Activated T-helper 2 cell treated with anti-CD3 and anti-CD28 coated beads, Interferon-gamma antibody, Interleukin-2, Interleukin-4, amounts not matched to agents 10 μg/mL and 5 μg/mL and 100 μg/mL, durations not matched to agents 14 hours and 24 hours and 36 hours (primary cell): ENCODE results near the gene PAK2. TPM values are rescaled to one million over a fixed set of nuclear protein-coding genes. Genes with fewer than 3 reads are reported as not detected.
"Not testable (repeated sequence)": the region's sequence is repeated elsewhere in the genome, so short reads cannot be mapped to it uniquely, and the experiment has no call there.

Experiments
- DNase-seq: peaks from one replicate; pipeline ENCODE4 v3.0.0; 2021; ENCODE audit warnings: low spot score
- H3K27ac Mint-ChIP-seq: one replicate; pipeline ENCODE4 v1.8.0; 2021; ENCODE audit warnings: mixed read lengths
- H3K27me3 Mint-ChIP-seq: one replicate; pipeline ENCODE4 v1.8.0; 2021; ENCODE audit warnings: low read depth, mixed read lengths
- H3K36me3 Mint-ChIP-seq: one replicate; pipeline ENCODE4 v1.8.0; 2021; ENCODE audit warnings: low read depth, mixed read lengths
- H3K4me1 Mint-ChIP-seq: one replicate; pipeline ENCODE4 v1.8.0; 2021; ENCODE audit warnings: low read depth, mixed read lengths
- H3K4me3 Mint-ChIP-seq: one replicate; pipeline ENCODE4 v1.8.0; 2021; ENCODE audit warnings: low read depth, mild to moderate bottlenecking, moderate library complexity, mixed read lengths
- H3K9me3 Mint-ChIP-seq: one replicate; pipeline ENCODE4 v1.8.0; 2021; ENCODE audit warnings: mixed read lengths
- intact Hi-C: fragments of 100-400 bp; cut with micrococcal nuclease; formaldehyde crosslinking; loops from one replicate; pipeline ENCODE4 v1.15.1; 2023
- total RNA-seq: library from RNA; stranded (reverse); gene quantifications from 2 replicates; pipeline ENCODE4 v1.2.3, GENCODE V29; 2022

The PAK2 gene
- total RNA-seq, 1 donor from 2014 or later = 103 TPM

DNA sequence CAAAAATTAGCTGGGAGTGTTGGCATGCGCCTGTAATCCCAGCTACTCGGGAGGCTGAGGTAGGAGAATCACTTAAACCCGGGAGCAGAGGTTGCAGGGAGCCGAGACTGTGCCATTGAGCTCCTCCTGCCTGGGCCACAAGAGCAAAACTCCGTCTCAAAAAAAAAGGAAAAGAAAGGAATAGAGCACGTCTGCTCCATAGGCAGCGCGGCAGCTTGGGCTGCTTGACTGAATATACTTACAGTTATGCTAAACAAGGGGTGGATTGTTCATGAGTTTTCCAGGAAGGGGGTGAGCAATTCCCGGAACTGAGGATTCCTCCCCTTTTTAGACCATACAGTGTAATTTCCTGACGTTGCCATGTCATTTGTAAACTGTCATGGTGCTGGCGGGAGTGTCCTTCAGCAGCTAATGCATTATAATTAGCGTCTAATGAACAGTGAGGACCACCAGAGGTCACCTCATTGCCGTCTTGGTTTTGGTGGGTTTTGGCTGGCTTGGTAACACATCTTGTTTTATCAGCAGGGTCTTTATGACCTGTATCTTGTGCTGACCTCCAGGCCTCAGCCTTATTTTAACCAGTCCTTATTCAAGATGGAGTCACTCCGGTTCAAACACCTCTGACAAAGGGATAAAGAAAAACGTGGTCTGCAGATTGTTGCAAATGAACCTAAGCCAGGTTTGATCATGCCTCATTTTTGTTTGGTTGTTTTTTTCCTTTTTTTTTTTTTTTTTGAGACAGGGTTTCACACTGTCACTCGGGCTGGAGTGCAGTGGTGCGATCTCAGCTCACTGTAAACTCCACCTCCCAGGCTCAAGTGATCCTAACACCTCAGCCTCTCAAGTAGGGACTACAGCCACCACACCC is 103.1 kb downstream of the PAK2 start:
- H3K27ac Mint-ChIP-seq = no peak overlapping the region
- H3K4me1 Mint-ChIP-seq = peaks cover 2% of the 10 kb centered on the region
- no peak for DNase-seq
- no peak overlapping the region for H3K4me3 Mint-ChIP-seq
- H3K36me3 Mint-ChIP-seq = no peaks in the 10 kb centered on the region
- no peaks in the 10 kb centered on the region for H3K9me3 Mint-ChIP-seq
- intact Hi-C loops = no loop called here
- no peaks in the 10 kb centered on the region for H3K27me3 Mint-ChIP-seq

DNA sequence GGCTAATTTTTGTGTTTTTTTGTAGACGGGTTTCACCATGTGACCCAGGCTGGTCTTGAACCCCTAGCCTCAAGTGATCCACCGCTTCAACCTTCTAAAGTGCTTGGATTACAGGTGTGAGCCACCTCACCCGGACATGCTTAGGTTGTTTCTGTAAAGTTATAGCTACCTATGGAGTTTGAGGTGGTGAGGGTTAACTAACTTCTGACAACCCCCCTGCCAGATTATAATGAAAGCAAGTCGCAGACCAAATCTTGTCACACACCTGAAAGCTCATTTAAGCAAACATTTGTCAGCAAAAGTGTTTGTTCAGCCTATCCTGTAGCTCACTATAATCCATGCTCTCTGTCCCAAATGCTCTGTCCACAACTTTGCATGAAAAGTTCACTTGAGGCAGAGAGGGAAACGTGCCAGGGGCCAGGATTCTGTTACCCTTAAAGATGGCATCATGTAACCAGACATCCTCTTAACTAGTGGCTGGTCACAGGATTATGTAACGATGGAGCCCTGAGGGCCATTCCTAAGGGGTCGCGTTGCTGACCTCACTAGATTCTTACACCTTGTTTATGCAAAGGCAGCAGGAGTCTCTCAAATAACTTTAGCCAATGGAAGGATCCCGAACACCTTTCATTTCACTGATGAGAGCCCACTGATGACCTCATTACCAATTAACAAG is 103.9 kb downstream of the PAK2 start:
- DNase-seq = no peak
- Mint-ChIP-seq H3K27me3 (no peaks in the 10 kb centered on the region), H3K9me3 (no peaks in the 10 kb centered on the region)

DNA sequence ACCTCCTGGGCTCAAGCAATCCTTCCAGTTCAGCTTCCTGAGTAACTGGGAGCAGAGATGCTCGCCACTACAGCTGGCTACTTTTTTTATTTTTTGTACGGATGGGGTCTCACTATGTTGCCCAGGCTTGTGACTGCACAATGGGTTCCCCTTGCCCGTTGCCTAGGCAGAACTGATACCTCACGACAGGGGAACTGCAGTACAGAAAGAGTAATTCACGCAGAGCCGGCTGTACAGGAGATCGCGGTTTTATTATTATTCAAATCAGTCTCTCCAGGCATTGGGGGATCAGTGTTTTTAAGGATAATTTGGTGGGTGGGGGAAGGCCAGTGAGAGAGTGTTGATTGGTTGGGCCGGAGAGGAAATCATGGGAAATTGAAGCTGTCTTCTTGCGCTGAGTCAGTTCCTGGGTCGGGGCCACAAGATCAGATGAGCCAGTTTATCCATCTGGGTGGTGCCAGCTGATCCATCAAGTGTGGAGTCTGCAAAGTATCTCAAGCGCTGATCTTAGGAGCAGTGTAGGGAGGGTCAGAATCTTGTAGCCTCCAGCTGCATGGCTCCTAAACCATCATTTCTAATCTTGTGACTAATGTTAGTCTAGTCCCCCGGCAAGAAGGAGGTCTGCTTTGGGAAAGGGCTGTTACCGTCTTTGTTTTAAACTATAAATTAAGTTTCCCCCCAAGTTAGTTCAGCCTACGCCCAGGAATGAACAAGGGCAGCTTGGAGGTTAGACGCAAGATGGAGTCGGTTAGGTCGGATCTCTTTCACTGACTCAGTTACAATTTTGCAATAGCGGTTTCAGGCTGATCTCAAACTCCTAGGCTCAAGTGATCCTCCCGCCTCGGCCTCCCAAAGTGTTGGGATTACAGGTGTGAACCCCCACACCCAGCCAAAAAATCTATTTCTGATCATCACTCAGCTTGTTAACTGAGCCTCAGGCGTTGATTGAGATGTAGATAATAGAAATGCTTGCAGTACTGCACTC is 104.9 kb downstream of the PAK2 start:
- DNase-seq, H3K36me3 Mint-ChIP-seq, H3K27me3 Mint-ChIP-seq, H3K9me3 Mint-ChIP-seq, intact Hi-C loops, H3K4me1 Mint-ChIP-seq, H3K27ac Mint-ChIP-seq, H3K4me3 Mint-ChIP-seq: not testable (repeated sequence)

More for the DNA sequence above, 103.9 kb downstream of the PAK2 start:
- H3K4me1 Mint-ChIP-seq = peaks cover 2% of the 10 kb centered on the region
- H3K4me3 Mint-ChIP-seq = no peak overlapping the region
- no peaks in the 10 kb centered on the region for H3K36me3 Mint-ChIP-seq
- intact Hi-C loops = no loop called here
- no peak overlapping the region for H3K27ac Mint-ChIP-seq

DNA sequence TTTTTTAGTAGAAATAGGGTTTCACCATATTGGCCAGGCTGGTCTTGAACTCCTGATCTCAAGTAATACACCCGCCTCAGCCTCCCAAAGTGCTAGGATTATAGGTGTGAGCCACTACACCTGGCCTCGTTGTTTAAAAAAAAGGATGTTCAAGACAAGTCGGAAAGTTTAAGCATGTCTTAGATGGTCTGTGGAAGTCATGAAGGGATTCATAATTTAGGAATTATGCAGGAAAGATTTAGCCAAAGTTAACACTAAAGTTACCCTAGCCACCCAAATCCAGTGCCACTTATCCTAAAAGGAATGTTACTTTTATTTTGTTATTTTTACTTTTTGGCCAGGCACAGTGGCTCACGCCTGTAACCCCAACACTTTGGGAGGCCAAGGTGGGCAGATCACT is 108.7 kb downstream of the PAK2 start:
- H3K27ac Mint-ChIP-seq, H3K36me3 Mint-ChIP-seq, H3K4me1 Mint-ChIP-seq, intact Hi-C loops, H3K9me3 Mint-ChIP-seq, DNase-seq, H3K4me3 Mint-ChIP-seq, H3K27me3 Mint-ChIP-seq: not testable (repeated sequence)

DNA sequence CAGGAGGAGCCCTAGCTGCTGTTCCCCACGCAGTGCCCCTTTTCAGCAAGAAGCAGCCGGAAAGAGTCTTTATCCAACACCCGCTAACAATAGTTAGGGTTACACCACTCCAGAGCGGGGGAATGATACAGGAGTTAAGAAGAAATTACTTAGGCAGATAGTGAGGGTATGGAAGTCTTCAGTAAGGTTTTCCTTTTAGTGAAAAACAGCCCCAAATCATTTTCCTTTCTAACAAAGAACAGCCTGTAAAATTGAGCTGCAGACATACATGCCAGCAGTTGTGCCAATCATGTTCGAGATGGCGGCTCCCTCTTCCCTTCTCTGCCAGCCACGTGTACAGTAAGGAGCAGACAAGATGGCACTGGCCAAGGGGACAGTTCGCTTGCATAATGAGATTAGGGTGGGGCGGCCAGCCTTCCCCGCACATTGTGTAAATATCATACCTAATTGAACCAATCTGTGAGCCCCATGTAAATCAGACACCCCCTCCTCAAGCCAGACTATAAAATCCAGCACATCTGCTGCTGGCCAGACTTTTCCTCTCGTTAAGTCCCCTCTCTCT is 109.6 kb downstream of the PAK2 start:
- peaks cover 2% of the 10 kb centered on the region for H3K4me1 Mint-ChIP-seq
- no peaks in the 10 kb centered on the region for H3K27me3 Mint-ChIP-seq
- H3K9me3 Mint-ChIP-seq = no peaks in the 10 kb centered on the region
- H3K27ac Mint-ChIP-seq = no peak overlapping the region
- no peak for DNase-seq
- intact Hi-C loops = no loop called here
- H3K4me3 Mint-ChIP-seq = no peak overlapping the region
- H3K36me3 Mint-ChIP-seq = no peaks in the 10 kb centered on the region

DNA sequence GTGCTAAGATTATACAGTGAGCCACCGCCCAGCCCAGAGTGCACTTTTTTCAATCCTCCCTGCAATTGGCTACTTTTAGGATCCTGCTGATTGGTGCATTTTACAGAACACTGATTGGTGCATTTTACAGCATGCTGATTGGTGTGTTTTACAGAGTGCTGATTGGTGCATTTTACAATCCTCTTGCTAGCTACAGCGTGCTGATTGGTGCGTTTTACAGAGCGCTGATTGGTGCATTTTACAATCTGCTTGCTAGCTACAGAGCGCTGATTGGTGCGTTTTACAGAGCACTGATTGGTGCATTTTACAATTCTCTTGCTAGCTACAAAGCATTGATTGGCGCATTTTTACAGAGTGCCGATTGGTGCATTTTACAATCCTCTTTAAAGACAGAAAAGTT is 123.3 kb downstream of the PAK2 start:
- H3K27me3 Mint-ChIP-seq, H3K4me1 Mint-ChIP-seq, DNase-seq, intact Hi-C loops, H3K27ac Mint-ChIP-seq, H3K9me3 Mint-ChIP-seq, H3K36me3 Mint-ChIP-seq, H3K4me3 Mint-ChIP-seq: not testable (repeated sequence)

DNA sequence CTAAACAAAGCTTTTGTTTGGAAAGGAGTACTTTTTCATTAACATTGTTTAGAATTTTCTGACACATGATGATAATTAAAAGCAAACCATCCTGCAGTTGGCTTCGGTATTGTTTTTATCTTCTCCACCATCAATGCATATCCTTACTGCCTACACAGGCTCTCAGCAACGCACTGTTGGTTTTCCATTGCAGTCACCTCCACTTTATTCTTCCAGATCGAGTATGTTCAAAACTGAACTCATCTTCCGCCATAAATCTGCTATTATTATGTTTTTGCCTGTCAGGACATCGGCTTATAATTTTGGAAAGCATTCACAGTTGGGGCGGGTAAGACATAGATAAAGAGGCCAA is 127.5 kb downstream of the PAK2 start:
- Mint-ChIP-seq H3K27me3 (peaks cover 2% of the 10 kb centered on the region), H3K4me3 (peak overlapping the region; percentile 83), H3K9me3 (peaks cover 5% of the 10 kb centered on the region), H3K4me1 (peaks cover 13% of the 10 kb centered on the region), H3K36me3 (peaks cover 9% of the 10 kb centered on the region), H3K27ac (peak overlapping the region; percentile 88)
- no peak for DNase-seq
- intact Hi-C loops = loop anchor here (1.0 to 5.0 kb wide), 2 partner anchors 75 to 130 kb away; partner anchors contain the start of genes NCBP2 and PAK2

DNA sequence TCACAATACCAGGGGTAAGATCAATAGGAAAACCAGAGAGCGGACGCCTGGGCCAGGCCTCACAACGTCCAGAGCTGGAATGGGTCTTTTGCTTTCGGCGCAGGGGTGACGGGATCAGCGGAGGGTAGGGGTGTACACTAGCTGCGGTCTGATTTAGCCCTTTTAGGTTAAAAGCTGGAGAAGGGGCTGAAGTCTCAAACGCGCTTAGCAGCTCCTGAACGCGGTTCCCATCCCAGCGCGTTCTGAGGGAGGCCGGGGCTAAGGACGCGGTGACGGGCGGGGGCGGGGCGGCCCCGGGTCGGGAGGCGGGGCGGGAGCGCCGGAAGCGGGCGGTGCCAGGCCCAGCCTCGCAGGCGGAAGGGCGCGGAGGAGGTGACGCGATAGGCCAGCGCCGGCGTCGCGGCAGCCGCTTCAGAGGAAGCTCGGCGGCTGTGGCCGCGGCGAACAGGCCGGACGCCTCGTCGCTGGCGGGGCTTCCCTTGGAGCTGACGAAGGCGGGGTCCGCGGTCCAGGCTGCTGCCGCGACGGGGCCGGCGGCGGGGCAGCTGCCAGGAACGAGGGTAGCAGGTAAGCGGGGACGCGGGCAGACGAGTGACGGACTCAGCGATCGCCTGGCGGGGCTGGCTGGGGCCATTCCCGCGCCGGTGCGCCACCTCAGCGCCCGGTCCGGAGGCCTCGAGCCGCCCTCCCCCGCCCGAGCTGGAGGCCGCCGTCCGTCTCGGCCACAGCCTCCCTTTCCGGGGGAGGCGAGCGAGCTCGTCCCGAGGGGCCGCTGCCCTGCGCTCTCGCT is 128.0 kb downstream of the PAK2 start, which contains the start of gene SENP5:
SENP5 (plus strand) TSS at position 414 of the 790 bp plus-strand sequence. CDS start 17,262 bp downstream, outside the sequence.
- peaks cover 2% of the 10 kb centered on the region for H3K27me3 Mint-ChIP-seq
- H3K9me3 Mint-ChIP-seq = peaks cover 5% of the 10 kb centered on the region
- peak; percentile 85 for DNase-seq
- peaks cover 9% of the 10 kb centered on the region for H3K36me3 Mint-ChIP-seq
- H3K27ac Mint-ChIP-seq = peak within 1 kb of the TSS; percentile 97
- intact Hi-C loops = loop anchor here (1.0 to 5.0 kb wide), 2 partner anchors 75 to 130 kb away; partner anchors contain the start of genes NCBP2 and PAK2
- peak within 1 kb of the TSS; percentile 98 for H3K4me3 Mint-ChIP-seq
- H3K4me1 Mint-ChIP-seq = peaks cover 13% of the 10 kb centered on the region

DNA sequence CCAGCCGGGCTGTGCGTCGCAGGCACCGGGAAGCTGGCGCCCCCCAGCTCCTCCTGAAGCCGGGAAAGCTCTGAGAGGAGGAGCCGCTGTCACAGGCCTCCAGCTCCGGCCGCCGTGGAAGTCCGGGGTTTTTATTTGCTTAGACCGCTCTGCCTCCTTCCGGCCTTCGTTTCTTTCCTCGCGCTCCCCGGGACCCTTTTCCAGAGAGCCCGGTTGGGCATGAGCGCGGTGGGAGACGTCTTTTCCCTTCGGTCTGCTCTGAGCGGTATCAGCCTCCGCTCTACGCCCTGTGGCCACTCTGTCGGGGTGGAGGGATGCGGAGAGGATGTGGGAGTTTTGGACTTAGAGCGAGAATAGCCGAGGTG is 128.6 kb downstream of the PAK2 start:
- intact Hi-C loops = loop anchor here (5.0 kb wide), 1 partner anchor 131 kb away; the partner anchor contains the start of gene PAK2
- H3K36me3 Mint-ChIP-seq = peaks cover 9% of the 10 kb centered on the region
- DNase-seq = peak; percentile 13
- peak overlapping the region; percentile 98 for H3K4me3 Mint-ChIP-seq
- H3K27ac Mint-ChIP-seq = peak overlapping the region; percentile 97
- H3K27me3 Mint-ChIP-seq = peaks cover 2% of the 10 kb centered on the region
- peaks cover 13% of the 10 kb centered on the region for H3K4me1 Mint-ChIP-seq
- H3K9me3 Mint-ChIP-seq = peaks cover 4% of the 10 kb centered on the region

DNA sequence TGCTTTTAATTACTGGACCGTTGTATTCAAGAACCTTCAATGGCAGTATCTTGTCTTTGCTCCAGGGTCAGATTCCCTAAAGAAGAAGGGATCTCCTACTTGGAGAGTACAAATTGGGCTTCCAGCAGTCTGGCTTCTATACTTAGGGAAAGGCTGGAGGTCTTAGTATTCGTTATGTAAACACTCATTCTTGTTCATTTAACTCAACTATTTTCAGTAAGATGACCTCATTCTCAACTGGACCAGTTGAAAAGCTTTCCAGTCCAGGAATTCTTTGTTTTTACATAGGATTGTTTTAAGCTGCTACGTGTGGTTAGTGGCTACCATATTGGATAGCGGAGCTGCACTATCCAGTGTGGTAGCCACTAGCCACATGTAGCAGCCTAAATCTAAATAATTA is 132.7 kb downstream of the PAK2 start:
- peaks cover 13% of the 10 kb centered on the region for H3K36me3 Mint-ChIP-seq
- DNase-seq = no peak

DNA sequence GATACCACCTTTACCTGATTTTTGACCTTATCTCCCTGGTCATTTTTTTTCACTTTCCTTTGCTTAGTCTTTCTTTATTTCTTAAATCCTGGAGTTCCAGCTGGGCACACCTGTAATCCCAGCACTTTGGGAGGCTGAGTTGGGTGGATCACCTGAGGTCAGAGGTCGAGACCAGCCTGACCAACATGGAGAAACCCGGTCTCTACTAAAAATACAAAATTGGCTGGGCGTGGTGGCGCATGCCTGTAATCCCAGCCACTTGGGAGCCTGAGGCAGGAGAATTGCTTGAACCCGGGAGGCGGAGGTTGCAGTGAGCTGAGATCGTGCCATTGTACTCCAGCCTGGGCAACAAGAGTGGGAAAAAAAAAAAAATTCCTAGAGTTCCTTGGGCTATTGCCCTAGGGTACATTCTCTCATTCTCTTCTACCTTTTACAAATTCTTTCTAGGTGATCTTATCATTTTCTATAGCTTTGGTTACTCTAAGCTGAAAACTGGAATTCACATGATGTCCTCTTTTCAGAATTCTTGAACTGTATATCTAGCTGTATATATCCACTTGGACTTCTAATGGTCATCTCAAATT is 134.9 kb downstream of the PAK2 start:
- H3K27me3 Mint-ChIP-seq, H3K4me3 Mint-ChIP-seq, DNase-seq, H3K9me3 Mint-ChIP-seq, intact Hi-C loops, H3K27ac Mint-ChIP-seq, H3K36me3 Mint-ChIP-seq: not testable (repeated sequence)
- H3K4me1 Mint-ChIP-seq = peaks cover 25% of the 10 kb centered on the region

More for the DNA sequence above, 132.7 kb downstream of the PAK2 start:
- Mint-ChIP-seq H3K9me3 (no peaks in the 10 kb centered on the region), H3K27ac (no peak overlapping the region), H3K4me3 (no peak overlapping the region), H3K4me1 (peaks cover 17% of the 10 kb centered on the region), H3K27me3 (no peaks in the 10 kb centered on the region)
- intact Hi-C loops = no loop called here
